SK-N-SH (cell line): Measurements from ENCODE around the gene CCNY. TPM values are rescaled to one million over a fixed set of nuclear protein-coding genes. Genes with fewer than 3 reads are reported as not detected.

Source experiments
- CTCF ChIA-PET: fragments of 300-600, 350-600 bp; formaldehyde crosslinking; extraction: SDS; loops from one replicate; lab custom pipeline; 2021; lab: Yijun Ruan, JAX
- POLR2A ChIA-PET: fragments of 350-600 bp; sonication (Branson Sonifier 250); formaldehyde crosslinking; extraction: SDS; loops from one replicate; lab custom pipeline; 2020; ENCODE audit warnings: antibody characterized with exemption, inconsistent platforms; lab: Yijun Ruan, JAX
- DNase-seq: peaks from one replicate; pipeline ENCODE4 v3.0.0; 2012
- H2AFZ ChIP-seq: fragments of 200-600 bp; sonication (generic); 2 replicates; pipeline ENCODE4 v1.8.1; 2016; ENCODE audit warnings: antibody characterized with exemption, mild to moderate bottlenecking, low read depth
- H3F3A ChIP-seq: fragments of 200-600 bp; sonication (generic); replicated peaks from 2 replicates; pipeline ENCODE3; 2016; ENCODE audit warnings: antibody characterized with exemption, mild to moderate bottlenecking; ENCODE audit not compliant: insufficient read depth
- H3K27ac ChIP-seq, 2 experiments: fragments of 200-500 bp in 1 of 2; fragments of 200-600 bp in 1 of 2; sonication (Bioruptor generic) in 1 of 2; sonication (generic), shearing (Covaris generic) in 1 of 2; 2 replicates each; pipeline versions ENCODE4 v1.5.1 to v1.6.1; 2014 to 2016; ENCODE audit warnings: low read depth in 2 of 2, inconsistent platforms in 1 of 2, low read length in 1 of 2, mild to moderate bottlenecking in 1 of 2, mixed read lengths in 1 of 2
- H3K27me3 ChIP-seq: fragments of 200-600 bp; sonication (generic), shearing (Covaris generic); 2 replicates; pipeline ENCODE4 v1.6.1; 2016; ENCODE audit warnings: mixed run types; ENCODE audit not compliant: insufficient read depth
- H3K36me3 ChIP-seq, 2 experiments: fragments of 200-500 bp in 1 of 2; fragments of 200-600 bp in 1 of 2; sonication (Bioruptor generic) in 1 of 2; sonication (generic) in 1 of 2; replicated peaks in 1 of 2; 2 replicates each; pipeline versions ENCODE3 to v1.5.1; 2014 to 2016; ENCODE audit warnings: low read length in 1 of 2, mild to moderate bottlenecking in 1 of 2; ENCODE audit not compliant: insufficient read depth in 2 of 2, control insufficient read depth in 1 of 2
- H3K4me1 ChIP-seq, 2 experiments: fragments of 200-500 bp in 1 of 2; fragments of 200-600 bp in 1 of 2; sonication (Bioruptor generic) in 1 of 2; sonication (generic), shearing (Covaris generic) in 1 of 2; 2 replicates each; pipeline versions ENCODE4 v1.5.1 to v1.6.1; 2014 to 2016; ENCODE audit warnings: low read depth in 1 of 2, low read length in 1 of 2, mixed run types in 1 of 2; ENCODE audit not compliant: insufficient read depth in 2 of 2, control insufficient read depth in 1 of 2
- H3K4me2 ChIP-seq: fragments of 200-600 bp; sonication (generic), shearing (Covaris generic); 2 replicates; pipeline ENCODE4 v1.6.1; 2017; ENCODE audit warnings: mixed run types
- H3K4me3 ChIP-seq, 2 experiments: fragments of 200-500 bp in 1 of 2; fragments of 200-600 bp in 1 of 2; sonication (Bioruptor generic) in 1 of 2; sonication (generic), shearing (Covaris generic) in 1 of 2; 2 replicates each; pipeline versions ENCODE4 v1.5.1 to v1.8.1; 2014 to 2016; ENCODE audit warnings: low read depth in 2 of 2, inconsistent platforms in 1 of 2, low read length in 1 of 2, mild to moderate bottlenecking in 1 of 2, mixed read lengths in 1 of 2, moderate library complexity in 1 of 2
- H3K79me2 ChIP-seq: fragments of 200-600 bp; sonication (generic); 2 replicates; pipeline ENCODE4 v1.8.1; 2017; ENCODE audit warnings: mild to moderate bottlenecking; ENCODE audit not compliant: insufficient read depth
- H3K9ac ChIP-seq: fragments of 200-600 bp; sonication (generic); 2 replicates; pipeline ENCODE4 v1.6.1; 2017; ENCODE audit warnings: mixed run types
- H3K9me2 ChIP-seq: fragments of 200-600 bp; sonication (generic); 2 replicates; pipeline ENCODE4 v1.6.1; 2017; ENCODE audit warnings: mixed run types
- H3K9me3 ChIP-seq: fragments of 200-600 bp; sonication (generic); 2 replicates; pipeline ENCODE4 v1.6.1; 2017; ENCODE audit warnings: mixed run types, mild to moderate bottlenecking, moderate library complexity
- H4K20me1 ChIP-seq: fragments of 200-600 bp; sonication (generic); 2 replicates; pipeline ENCODE4 v1.6.1; 2017; ENCODE audit warnings: mild to moderate bottlenecking, mixed run types; ENCODE audit not compliant: insufficient read depth
- CTCF ChIP-seq: fragments of 200-600 bp; sonication (generic); IDR thresholded peaks from 2 replicates; pipeline ENCODE4 v1.6.1; 2017; ENCODE audit warnings: antibody characterized with exemption, mild to moderate bottlenecking, moderate library complexity
- EP300 ChIP-seq, 2 experiments: IDR thresholded peaks; 2 replicates each; pipeline versions ENCODE4 v1.4.0 to v1.6.1; 2012; ENCODE audit warnings: borderline replicate concordance in 1 of 2, low read depth in 1 of 2, low read length in 1 of 2
- EZH2phosphoT487 ChIP-seq: fragments of 200-600 bp; sonication (generic); IDR thresholded peaks from 2 replicates; pipeline ENCODE4 v1.6.1; 2017; ENCODE audit warnings: low read depth, mixed run types, mild to moderate bottlenecking, antibody characterized with exemption, moderate library complexity, borderline replicate concordance
- FOSL2 ChIP-seq: IDR thresholded peaks from 2 replicates; pipeline ENCODE4 v1.4.0; 2012; ENCODE audit warnings: low read depth, mild to moderate bottlenecking, moderate library complexity, borderline replicate concordance
- FOXJ3 ChIP-seq: sonication (generic); formaldehyde crosslinking; IDR thresholded peaks from 2 replicates; pipeline ENCODE4 v1.5.1; 2020; ENCODE audit warnings: mild to moderate bottlenecking, missing genetic modification reagents
- GABPA ChIP-seq: IDR thresholded peaks from 2 replicates; pipeline ENCODE4 v1.4.0; 2012; ENCODE audit warnings: low read depth, mild to moderate bottlenecking
- GATA2 ChIP-seq: sonication (generic); formaldehyde crosslinking; IDR thresholded peaks from 2 replicates; pipeline ENCODE4 v1.5.0; 2020; ENCODE audit warnings: mild to moderate bottlenecking, missing genetic modification reagents
- MXI1 ChIP-seq: IDR thresholded peaks from 2 replicates; pipeline ENCODE4 v1.6.1; 2012; ENCODE audit warnings: mild to moderate bottlenecking, low read depth, low read length, improper control_type of control experiment
- NRF1 ChIP-seq: IDR thresholded peaks from 2 replicates; pipeline ENCODE4 v1.6.1; 2012; ENCODE audit warnings: low read depth, mild to moderate bottlenecking, low read length
- PBX3 ChIP-seq: IDR thresholded peaks from 2 replicates; pipeline ENCODE4; 2012
- POLR2AphosphoS5 ChIP-seq: IDR thresholded peaks from 2 replicates; pipeline ENCODE4 v1.6.1; 2012; ENCODE audit warnings: low read depth, low read length
- RAD21 ChIP-seq: IDR thresholded peaks from 2 replicates; pipeline ENCODE4 v1.6.1; 2012; ENCODE audit warnings: mild to moderate bottlenecking, low read length
- RFX5 ChIP-seq: IDR thresholded peaks from 2 replicates; pipeline ENCODE4 v1.6.1; 2012; ENCODE audit warnings: mild to moderate bottlenecking, improper control_type of control experiment, low read length
- SIN3A ChIP-seq: IDR thresholded peaks from 2 replicates; pipeline ENCODE4 v1.6.1; 2012; ENCODE audit warnings: low read depth, mild to moderate bottlenecking, low read length, moderate library complexity, borderline replicate concordance
- TEAD4 ChIP-seq: IDR thresholded peaks from 2 replicates; pipeline ENCODE4 v1.4.0; 2012; ENCODE audit warnings: mild to moderate bottlenecking, borderline replicate concordance; ENCODE audit not compliant: insufficient read depth
- USF1 ChIP-seq: IDR thresholded peaks from 2 replicates; pipeline ENCODE4 v1.4.0; 2012; ENCODE audit warnings: low read depth, borderline replicate concordance
- USF2 ChIP-seq: fragments of 150-350 bp; IDR thresholded peaks from 2 replicates; pipeline ENCODE4 v1.6.1; 2017; ENCODE audit warnings: antibody characterized with exemption, low read length, low read depth, borderline replicate concordance
- YY1 ChIP-seq: IDR thresholded peaks from 2 replicates; pipeline ENCODE4 v1.4.0; 2012; ENCODE audit warnings: low read depth, mild to moderate bottlenecking
- ZBTB33 ChIP-seq: IDR thresholded peaks from 2 replicates; pipeline ENCODE4 v1.4.0; 2012; ENCODE audit warnings: low read depth, borderline replicate concordance
- WGBS: methylation state at CpG from one replicate; pipeline ENCODE4 v1.1.6; 2017; ENCODE audit warnings: low lambda C conversion rate; 5-methylcytosine and 5-hydroxymethylcytosine counted together
- polyA plus RNA-seq, 3 experiments: library from polyadenylated mRNA; depleted of rRNA; stranded (reverse); fragments of >200 nt; gene quantifications; 2 replicates each; pipeline ENCODE4 v1.2.3, GENCODE V29; 2012

The CCNY gene
- polyA plus RNA-seq, 1 of the 3 experiments (the other 2 are of a cell fraction) = 29.4 TPM

- H3K9ac ChIP-seq = no peak overlapping the region
These were observed 258.8 kb downstream of the CCNY start for GRCh38 chr10:35595106-35595505.

More at GRCh38 chr10:35595106-35595505, 258.8 kb downstream of the CCNY start:
- no peak overlapping the region for H3K4me2 ChIP-seq
- H3K4me3 ChIP-seq = no peak overlapping the region
- no peaks in the 10 kb centered on the region for H3K27me3 ChIP-seq
- H3K9me2 ChIP-seq = no peaks in the 10 kb centered on the region
- no peaks in the 10 kb centered on the region for H3K9me3 ChIP-seq
- no peak for TF ChIP-seq FOSL2
- no peak for TF ChIP-seq MXI1
- TF ChIP-seq PBX3 = no peak
- TF ChIP-seq CTCF = no peak
- no peak for TF ChIP-seq EP300 (IDR thresholded peaks at IDR 0.05; ENCODE audit: borderline replicate concordance in 1 of 2, low read depth in 1 of 2, low read length in 1 of 2)
- no peak for TF ChIP-seq POLR2AphosphoS5
- no peak for TF ChIP-seq GABPA
- no peak for TF ChIP-seq SIN3A
- TF ChIP-seq YY1 = no peak
- no peak for TF ChIP-seq USF1
- TF ChIP-seq FOXJ3 = no peak
- TF ChIP-seq NRF1 = no peak
- no peak for TF ChIP-seq USF2
- no peak for TF ChIP-seq RFX5
- no peak for TF ChIP-seq RAD21
- no peak for TF ChIP-seq GATA2
- no peak for TF ChIP-seq TEAD4
- TF ChIP-seq EZH2phosphoT487 = no peak
- no peak for TF ChIP-seq ZBTB33
- no peaks in the 10 kb centered on the region for H3F3A ChIP-seq
- no peak overlapping the region for H3K27ac ChIP-seq
- no peaks in the 10 kb centered on the region for H4K20me1 ChIP-seq
- no peaks in the 10 kb centered on the region for H3K36me3 ChIP-seq
- DNase-seq = no peak
- ChIA-PET POLR2A (no interaction called here), CTCF (interaction anchor here (1.8 kb wide), 1 partner anchor 32 kb away, joined by 5 read pairs; no protein-coding TSS in a partner anchor)
- H3K79me2 ChIP-seq = no peaks in the 10 kb centered on the region
- no peaks in the 10 kb centered on the region; a peak in 1 of 4 replicates for H3K4me1 ChIP-seq
- H2AFZ ChIP-seq = no peak overlapping the region
- WGBS = 60% methylated on average over 3 of the region's 3 CpGs
